ENCODE data around the gene INTS3.

The INTS3 gene

GRCh38 chr1:153795934-153796785 is 68.3 kb downstream of the INTS3 start:
- DNase-seq (ENCODE audit: low read depth, low spot score), result no peak

- peak; percentile 87 for DNase-seq (ENCODE audit: low read depth, low spot score)
Observed at GRCh38 chr1:153796786-153797659, 69.2 kb downstream of the INTS3 start.

- DNase-seq (ENCODE audit: low read depth, low spot score), result no peak
Observed at GRCh38 chr1:153798468-153798780, 70.6 kb downstream of the INTS3 start.

GRCh38 chr1:153799016-153799415 is 71.2 kb downstream of the INTS3 start:
- no peak for DNase-seq (ENCODE audit: low read depth, low spot score)

- DNase-seq (ENCODE audit: low read depth, low spot score), result no peak
Observed at GRCh38 chr1:153799566-153800465, 72.0 kb downstream of the INTS3 start.

- no peak for DNase-seq (ENCODE audit: low read depth, low spot score)
Observed at GRCh38 chr1:153800516-153800915, 72.7 kb downstream of the INTS3 start.

GRCh38 chr1:153801028-153801625 is 73.3 kb downstream of the INTS3 start:
- DNase-seq (ENCODE audit: low read depth, low spot score), result no peak

- DNase-seq (ENCODE audit: low read depth, low spot score), result no peak
Observed at GRCh38 chr1:153801786-153802697, 74.2 kb downstream of the INTS3 start.

GRCh38 chr1:153803470-153804056 is 75.7 kb downstream of the INTS3 start:
- no peak for DNase-seq (ENCODE audit: low read depth, low spot score)

- no peak for DNase-seq (ENCODE audit: low read depth, low spot score)
Observed at GRCh38 chr1:153804112-153804511, 76.3 kb downstream of the INTS3 start.

GRCh38 chr1:153805042-153805745 is 77.3 kb downstream of the INTS3 start:
- no peak for DNase-seq (ENCODE audit: low read depth, low spot score)

- no peak for DNase-seq (ENCODE audit: low read depth, low spot score)
Observed at GRCh38 chr1:153805886-153806719, 78.3 kb downstream of the INTS3 start.

- no peak for DNase-seq (ENCODE audit: low read depth, low spot score)
Observed at GRCh38 chr1:153816283-153816889, 88.5 kb downstream of the INTS3 start.

- DNase-seq (ENCODE audit: low read depth, low spot score), result no peak
Observed at GRCh38 chr1:153818876-153819275, 91.0 kb downstream of the INTS3 start.
